Heart left ventricle (tissue), 16 donors: Measurements from ENCODE around the gene CPXM2. TPM values are rescaled to one million over a fixed set of nuclear protein-coding genes. Genes with fewer than 3 reads are reported as not detected.

ENCODE experiments used
- ATAC-seq, 4 donors: fragments of 200-7000 bp; cut with Tn5 transposase; one replicate each; pipeline ENCODE4 v1.9.1; 2020 to 2022; ENCODE audit warnings: moderate library complexity in 4 of 4, mild to moderate bottlenecking in 3 of 4, moderate number of reproducible peaks in 1 of 4
- DNase-seq, 5 donors: peaks; one replicate each; pipeline ENCODE4 v3.0.0-alpha.2; 2020
- H3K27ac ChIP-seq, 12 donors: fragments of 200-600 bp; sonication (generic) in 4 of 12; one replicate each; pipeline versions ENCODE4 v1.5.0 to v1.8.0; 2016 to 2022; ENCODE audit warnings: mild to moderate bottlenecking in 2 of 12
- H3K27me3 ChIP-seq, 9 donors: fragments of 200-600 bp; sonication (generic) in 2 of 9; one replicate each; pipeline versions ENCODE4 v1.5.1 to v1.8.0; 2016 to 2022; ENCODE audit warnings: mild to moderate bottlenecking in 3 of 9
- H3K36me3 ChIP-seq, 9 donors: fragments of 200-600 bp; sonication (generic) in 2 of 9; one replicate each; pipeline versions ENCODE4 v1.5.0 to v1.8.0; 2018 to 2022; ENCODE audit warnings: mild to moderate bottlenecking in 2 of 9
- H3K4me1 ChIP-seq, 12 donors: fragments of 200-600 bp; sonication (generic) in 4 of 12; one replicate each; pipeline versions ENCODE4 v1.5.0 to v1.8.0; 2016 to 2022; ENCODE audit warnings: mild to moderate bottlenecking in 3 of 12
- H3K4me3 ChIP-seq, 12 donors: fragments of 200-600 bp; sonication (generic) in 4 of 12; one replicate each; pipeline versions ENCODE4 v1.5.0 to v1.8.0; 2017 to 2022; ENCODE audit warnings: mild to moderate bottlenecking in 9 of 12, moderate library complexity in 4 of 12
- H3K9me3 ChIP-seq, 12 donors: fragments of 200-600 bp; sonication (generic) in 4 of 12; one replicate each; pipeline versions ENCODE4 v1.5.0 to v1.8.0; 2016 to 2022; ENCODE audit warnings: mild to moderate bottlenecking in 1 of 12
- CTCF ChIP-seq, 12 donors: fragments of 200-600 bp; sonication (generic) in 4 of 12; IDR thresholded peaks; one replicate each; pipeline versions ENCODE4 v1.5.0 to v1.8.0; 2018 to 2022; ENCODE audit warnings: antibody characterized with exemption in 12 of 12, mild to moderate bottlenecking in 5 of 12
- POLR2A ChIP-seq, 2 donors: fragments of 450-650 bp; IDR thresholded peaks; one replicate each; pipeline ENCODE4 v1.6.1; 2017; ENCODE audit warnings: antibody characterized with exemption in 2 of 2, mild to moderate bottlenecking in 2 of 2, moderate library complexity in 2 of 2
- WGBS, 4 donors: extraction: QIAGEN DNeasy Blood & Tissue Kit in 2 of 4; methylation state at CpG; one replicate each; pipeline versions ENCODE4 v1.1.5 to v1.1.7; 2013 to 2018; 5-methylcytosine and 5-hydroxymethylcytosine counted together
- intact Hi-C, 10 donors: fragments of 100-400 bp; cut with DNase I; formaldehyde crosslinking; loops; one replicate each; pipeline versions ENCODE4 v1.11.1 to v1.14.2; 2022
- polyA plus RNA-seq, 2 donors: library from polyadenylated mRNA; stranded (reverse); fragments of 200-250 nt; gene quantifications; one replicate each; pipeline ENCODE4 v1.2.3, GENCODE V29; 2013
- total RNA-seq, 9 donors: library from RNA; depleted of rRNA in 2 of 9; stranded (reverse); fragments of >200 nt in 2 of 9; fragmentation: NEBNext Ultra II Directional in 3 of 9; extraction: Animal tissue kit (Norgen Biotek cat#: 25700) in 3 of 9; gene quantifications; one replicate each; pipeline versions ENCODE4 v1.1.0 to v1.2.4, GENCODE V29; 2016 to 2023
- donor health status: ischemic (EF 13 %, LVEDD 7.1; RV severe dilation, severe dysfunction).
- donor health status: healthy with polysubstance abuse.
- donor health status: DM: no; HTN: yes; CAD: no.
- donor health status: DM: no; HTN: no; CAD: no.
- donor health status: ischemic (EF 25% LVEDD 6.9; RV normal size, moderate dysfunction).
- donor health status: ischemic (EF 25% LVEDD 5.7; RV mildly dilated, moderate dysfunction).
- donor health status: healthy.
- donor health status: DM: yes; HTN: yes; CAD: no.
- donor health status: ischemic (EF 35%, LVEDD 5.7; RV mildly dilated, moderate dysfunction).
- donor health status: nonischemic (EF 11% LVEDD 7.7; RV severe dilation, severe dysfunction).
- donor health status: DM: yes; HTN: yes; CAD: no.
- donor health status: PGD.
- donor health status: ischemic (EF 29% LVEDD 5.4; RV normal size, mild dysfunction).
- donor health status: nonischemic (EF 23%, LVEDD 6.1; RV moderate dilation, normal function).

The CPXM2 gene
- total and polyA plus RNA-seq, 11 donors: 1.1 to 23.2 (median 4.2) TPM

GRCh38 chr10:123878666-123879303 lies 12.8 kb downstream of the CPXM2 start:
- Histone ChIP-seq H3K4me3 (no peak overlapping the region), H3K27ac (peak overlapping the region in 1 of 12 donors; percentile 64), H3K27me3 (no peaks in the 10 kb centered on the region), H3K36me3 (peaks cover 0 to 2% (median 0%) of the 10 kb centered on the region in 9 donors), H3K9me3 (peaks cover 0 to 10% (median 0%) of the 10 kb centered on the region in 12 donors), H3K4me1 (peaks cover 0 to 14% (median 0%) of the 10 kb centered on the region in 12 donors)
- 77 to 80% (median 79%) methylated on average over 7 of the region's 7 CpGs for WGBS, 4 donors
- TF ChIP-seq POLR2A (IDR thresholded peaks at IDR 0.05): no peak
- TF ChIP-seq CTCF (IDR thresholded peaks at IDR 0.05): no peak
- intact Hi-C loops: no loop called here
- ATAC-seq (no peak), DNase-seq (no peak)

- 56 to 70% (median 57%) methylated on average over 8 of the region's 8 CpGs for WGBS, 4 donors
- Histone ChIP-seq H3K27me3 (peaks cover 0 to 6% (median 0%) of the 10 kb centered on the region in 9 donors), H3K27ac (peak overlapping the region in 1 of 12 donors; percentile 91), H3K4me1 (peaks cover 0 to 2% (median 0%) of the 10 kb centered on the region in 12 donors), H3K36me3 (no peaks in the 10 kb centered on the region), H3K9me3 (peaks cover 0 to 25% (median 6%) of the 10 kb centered on the region in 12 donors), H3K4me3 (no peak overlapping the region)
- no peak for TF ChIP-seq CTCF (IDR thresholded peaks at IDR 0.05)
- no peak for TF ChIP-seq POLR2A (IDR thresholded peaks at IDR 0.05)
- DNase-seq (no peak), ATAC-seq (no peak)
- intact Hi-C loops: no loop called here
Observed at GRCh38 chr10:123870260-123870659, 21.3 kb downstream of the CPXM2 start.

GRCh38 chr10:123869020-123869414 lies 22.6 kb downstream of the CPXM2 start:
- peaks cover 0 to 2% (median 0%) of the 10 kb centered on the region in 12 donors for H3K4me1 ChIP-seq
- TF ChIP-seq CTCF (IDR thresholded peaks at IDR 0.05): no peak
- TF ChIP-seq POLR2A (IDR thresholded peaks at IDR 0.05): no peak
- peak overlapping the region in 1 of 12 donors; percentile 91 for H3K27ac ChIP-seq
- 81 to 86% (median 82%) methylated on average over 7 of the region's 7 CpGs for WGBS, 4 donors
- no peak for DNase-seq
- H3K4me3 ChIP-seq: no peak overlapping the region
- peaks cover 0 to 24% (median 6%) of the 10 kb centered on the region in 12 donors for H3K9me3 ChIP-seq
- peaks cover 0 to 6% (median 0%) of the 10 kb centered on the region in 9 donors for H3K27me3 ChIP-seq
- no peaks in the 10 kb centered on the region for H3K36me3 ChIP-seq
- no peak for ATAC-seq
- intact Hi-C loops: no loop called here

- WGBS, 4 donors: 82 to 88% (median 86%) methylated on average over 10 to 15 of the region's 15 CpGs
- no peak for ATAC-seq
- peak overlapping the region in 1 of 12 donors; percentile 91 for H3K27ac ChIP-seq
Observed at GRCh38 chr10:123868038-123869019, 23.3 kb downstream of the CPXM2 start.

More at GRCh38 chr10:123868038-123869019, 23.3 kb downstream of the CPXM2 start:
- DNase-seq: no peak
- Histone ChIP-seq H3K27me3 (peaks cover 0 to 6% (median 0%) of the 10 kb centered on the region in 9 donors), H3K4me1 (peaks cover 0 to 2% (median 0%) of the 10 kb centered on the region in 12 donors), H3K36me3 (no peaks in the 10 kb centered on the region), H3K4me3 (no peak overlapping the region), H3K9me3 (peaks cover 0 to 17% (median 3%) of the 10 kb centered on the region in 12 donors)
- TF ChIP-seq CTCF (IDR thresholded peaks at IDR 0.05) (no peak), POLR2A (IDR thresholded peaks at IDR 0.05) (no peak)
- intact Hi-C loops: no loop called here
